Thymus (tissue), 11 donors: ENCODE measurements around the gene GRAP2. TPM values are rescaled to one million over a fixed set of nuclear protein-coding genes. Genes with fewer than 3 reads are reported as not detected.

Experiments
- DNase-seq, 9 donors: peaks; one replicate each; pipeline ENCODE4 v3.0.0-alpha.2; 2013; ENCODE audit warnings: low spot score in 9 of 9, low read depth in 6 of 9, missing footprints in 1 of 9
- H3K27ac ChIP-seq, 2 donors: one replicate each; pipeline ENCODE4 v1.5.1; 2013; ENCODE audit warnings: control low read depth in 1 of 2, low read depth in 1 of 2, low read length in 1 of 2, mild to moderate bottlenecking in 1 of 2, moderate library complexity in 1 of 2
- H3K27me3 ChIP-seq, 2 donors: one replicate each; pipeline ENCODE4 v1.5.1; 2013; ENCODE audit warnings: low read length in 1 of 2; ENCODE audit not compliant: control insufficient read depth in 2 of 2, insufficient read depth in 1 of 2
- H3K36me3 ChIP-seq, 2 donors: one replicate each; pipeline ENCODE4 v1.5.1; 2013; ENCODE audit warnings: low read length in 1 of 2, mild to moderate bottlenecking in 1 of 2, moderate library complexity in 1 of 2; ENCODE audit not compliant: control insufficient read depth in 2 of 2, insufficient read depth in 2 of 2
- H3K4me1 ChIP-seq, 2 donors: one replicate each; pipeline ENCODE4 v1.5.1; 2013; ENCODE audit warnings: low read length in 2 of 2; ENCODE audit not compliant: control insufficient read depth in 2 of 2, insufficient read depth in 2 of 2
- H3K4me3 ChIP-seq, 2 donors: one replicate each; pipeline ENCODE4 v1.5.1; 2013; ENCODE audit warnings: low read length in 2 of 2, control low read depth in 1 of 2, mild to moderate bottlenecking in 1 of 2
- H3K9me3 ChIP-seq, 2 donors: one replicate each; pipeline ENCODE4 v1.5.1; 2013; ENCODE audit warnings: low read length in 1 of 2, mild to moderate bottlenecking in 1 of 2; ENCODE audit not compliant: control insufficient read depth in 2 of 2, insufficient read depth in 1 of 2
- WGBS: extraction: QIAGEN DNeasy Blood & Tissue Kit; methylation state at CpG from one replicate; pipeline ENCODE4 v1.1.7; 2013; 5-methylcytosine and 5-hydroxymethylcytosine counted together
- polyA plus RNA-seq: library from polyadenylated mRNA; stranded (reverse); fragments of 200-250 nt; gene quantifications from one replicate; pipeline ENCODE4 v1.2.3, GENCODE V29; 2013
- total RNA-seq: library from RNA; stranded (reverse); fragments of 120-200 nt; gene quantifications from one replicate; pipeline ENCODE4 v1.2.4, GENCODE V29; 2013
- donor health status: healthy.

Gene GRAP2
- total and polyA plus RNA-seq, 2 donors = 51.5 to 193 TPM

- H3K4me3 ChIP-seq = peak within 1 kb of the TSS; percentile 24 to 45
- no peaks in the 10 kb centered on the region for H3K9me3 ChIP-seq
- H3K27ac ChIP-seq = peak within 1 kb of the TSS in 1 of 2 donors; percentile 44
- H3K4me1 ChIP-seq = peaks cover 12 to 48% of the 10 kb centered on the region in 2 donors
- H3K36me3 ChIP-seq = no peaks in the 10 kb centered on the region
- peak in 2 of 9 donors; percentile 39 to 55 for DNase-seq
- peaks cover 12 to 29% of the 10 kb centered on the region in 2 donors for H3K27me3 ChIP-seq
- WGBS = 8% methylated on average over 115 of the region's 115 CpGs
Measured at GRCh38 chr22:39994566-39995392, 93.9 kb downstream of the GRAP2 start, which contains the start of gene FAM83F. TSS of gene FAM83F (plus strand) at chr22:39994954. CDS start at chr22:39995043, 89 bp downstream.

GRCh38 chr22:39995393-39996252, 94.7 kb downstream of the GRAP2 start:
- Histone ChIP-seq H3K9me3 (no peaks in the 10 kb centered on the region), H3K4me1 (peaks cover 12 to 45% of the 10 kb centered on the region in 2 donors), H3K4me3 (peak overlapping the region; percentile 24 to 45), H3K36me3 (no peaks in the 10 kb centered on the region), H3K27ac (peak overlapping the region in 1 of 2 donors; percentile 44), H3K27me3 (peaks cover 12 to 29% of the 10 kb centered on the region in 2 donors)
- 70% methylated on average over 35 of the region's 35 CpGs for WGBS
- DNase-seq = no peak

- H3K4me3 ChIP-seq = no peak overlapping the region
- DNase-seq = no peak
- H3K4me1 ChIP-seq = peaks cover 12 to 45% of the 10 kb centered on the region in 2 donors
- no peak overlapping the region for H3K27ac ChIP-seq
- no peaks in the 10 kb centered on the region for H3K9me3 ChIP-seq
- H3K27me3 ChIP-seq = peaks cover 12 to 29% of the 10 kb centered on the region in 2 donors
- H3K36me3 ChIP-seq = no peaks in the 10 kb centered on the region
- 97% methylated on average over 3 of the region's 3 CpGs for WGBS
Measured at GRCh38 chr22:39996732-39997131, 95.8 kb downstream of the GRAP2 start.

- no peak overlapping the region for H3K27ac ChIP-seq
- no peaks in the 10 kb centered on the region for H3K36me3 ChIP-seq
- no peak for DNase-seq
- WGBS = 94% methylated on average over 3 of the region's 3 CpGs
- H3K4me1 ChIP-seq = peaks cover 12 to 45% of the 10 kb centered on the region in 2 donors
- H3K4me3 ChIP-seq = no peak overlapping the region
- H3K9me3 ChIP-seq = no peaks in the 10 kb centered on the region
- peaks cover 12 to 29% of the 10 kb centered on the region in 2 donors for H3K27me3 ChIP-seq
Measured at GRCh38 chr22:39997421-39997820, 96.5 kb downstream of the GRAP2 start.

- peaks cover 12 to 45% of the 10 kb centered on the region in 2 donors for H3K4me1 ChIP-seq
- WGBS = 86% methylated on average over 11 of the region's 11 CpGs
- H3K9me3 ChIP-seq = no peaks in the 10 kb centered on the region
- H3K27me3 ChIP-seq = peaks cover 12 to 27% of the 10 kb centered on the region in 2 donors
- H3K4me3 ChIP-seq = no peak overlapping the region
- no peak for DNase-seq
- no peak overlapping the region for H3K27ac ChIP-seq
- H3K36me3 ChIP-seq = no peaks in the 10 kb centered on the region
Measured at GRCh38 chr22:39997939-39998726, 97.2 kb downstream of the GRAP2 start.

GRCh38 chr22:39999144-39999757, 98.4 kb downstream of the GRAP2 start:
- WGBS = 93% methylated on average over 16 of the region's 16 CpGs
- H3K36me3 ChIP-seq = no peaks in the 10 kb centered on the region
- peaks cover 12 to 16% of the 10 kb centered on the region in 2 donors for H3K27me3 ChIP-seq
- no peak for DNase-seq
- peaks cover 11 to 35% of the 10 kb centered on the region in 2 donors for H3K4me1 ChIP-seq
- no peak overlapping the region for H3K27ac ChIP-seq
- H3K9me3 ChIP-seq = no peaks in the 10 kb centered on the region
- no peak overlapping the region for H3K4me3 ChIP-seq

- H3K27ac ChIP-seq = no peak overlapping the region
- H3K36me3 ChIP-seq = no peaks in the 10 kb centered on the region
- DNase-seq = no peak
- no peak overlapping the region for H3K4me3 ChIP-seq
- H3K4me1 ChIP-seq = peaks cover 1 to 33% of the 10 kb centered on the region in 2 donors
- no peaks in the 10 kb centered on the region for H3K9me3 ChIP-seq
- WGBS = 99% methylated on average over 5 of the region's 5 CpGs
- peaks cover 4 to 9% of the 10 kb centered on the region in 2 donors for H3K27me3 ChIP-seq
Measured at GRCh38 chr22:40000171-40000570, 99.3 kb downstream of the GRAP2 start.

- Histone ChIP-seq H3K4me1 (peaks cover 0 to 27% of the 10 kb centered on the region in 2 donors), H3K27me3 (no peaks in the 10 kb centered on the region), H3K9me3 (no peaks in the 10 kb centered on the region), H3K36me3 (no peaks in the 10 kb centered on the region), H3K4me3 (no peak overlapping the region), H3K27ac (no peak overlapping the region)
- 94% methylated on average over 4 of the region's 4 CpGs for WGBS
- no peak for DNase-seq
Measured at GRCh38 chr22:40001106-40001505, 100.2 kb downstream of the GRAP2 start.
